HG02943 (cell line): Measurements from ENCODE around the gene RECK.
"Not testable (repeated sequence)": the region's sequence is repeated elsewhere in the genome, so short reads cannot be mapped to it uniquely, and the experiment has no call there.

Experiments used
- ATAC-seq: cut with Tn5 transposase; IDR thresholded peaks from one replicate; pipeline ENCODE4 v1.9.1; 2021; ENCODE audit warnings: mild to moderate bottlenecking, low read depth, moderate library complexity; ENCODE audit not compliant: unreplicated experiment

Gene RECK

DNA sequence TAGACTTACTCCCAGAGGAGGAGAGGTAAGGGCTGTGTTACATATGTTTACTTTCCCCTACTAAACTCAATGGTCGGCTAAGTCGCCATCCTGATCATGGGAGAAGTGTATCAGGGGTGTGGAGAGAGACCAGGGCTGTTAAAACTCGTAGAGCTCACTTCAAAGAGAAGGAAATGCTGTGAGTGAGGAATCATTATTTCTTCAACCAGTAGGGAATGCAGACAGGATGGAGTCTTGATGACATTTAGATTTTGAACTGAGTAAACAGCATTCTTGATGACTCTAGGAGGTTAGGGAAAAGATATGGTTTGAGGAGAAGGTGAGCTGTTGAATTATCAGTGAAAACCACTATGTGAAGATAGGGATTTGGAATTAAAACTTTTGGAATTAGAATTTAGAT is 17.3 kb downstream of the RECK start:
- ATAC-seq, result no peak

DNA sequence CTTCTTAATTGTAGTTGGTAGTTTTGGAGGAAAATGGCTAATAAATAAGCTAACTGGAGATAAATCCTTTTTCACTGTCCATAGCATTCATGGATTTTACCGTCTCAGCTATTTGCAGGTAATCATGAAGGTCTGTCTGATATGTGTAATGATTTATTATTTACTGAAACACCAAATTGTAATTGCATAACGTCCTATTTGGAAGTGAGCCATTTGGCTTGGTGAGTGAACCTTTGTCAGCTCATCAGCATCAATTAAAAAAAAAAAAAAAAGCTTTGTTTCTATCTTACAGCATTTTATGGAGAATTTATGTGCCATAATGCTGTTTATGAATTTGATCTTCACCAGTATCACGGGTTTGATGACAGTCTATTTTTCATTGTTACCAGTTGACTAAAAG is 20.2 kb downstream of the RECK start:
- no peak for ATAC-seq

DNA sequence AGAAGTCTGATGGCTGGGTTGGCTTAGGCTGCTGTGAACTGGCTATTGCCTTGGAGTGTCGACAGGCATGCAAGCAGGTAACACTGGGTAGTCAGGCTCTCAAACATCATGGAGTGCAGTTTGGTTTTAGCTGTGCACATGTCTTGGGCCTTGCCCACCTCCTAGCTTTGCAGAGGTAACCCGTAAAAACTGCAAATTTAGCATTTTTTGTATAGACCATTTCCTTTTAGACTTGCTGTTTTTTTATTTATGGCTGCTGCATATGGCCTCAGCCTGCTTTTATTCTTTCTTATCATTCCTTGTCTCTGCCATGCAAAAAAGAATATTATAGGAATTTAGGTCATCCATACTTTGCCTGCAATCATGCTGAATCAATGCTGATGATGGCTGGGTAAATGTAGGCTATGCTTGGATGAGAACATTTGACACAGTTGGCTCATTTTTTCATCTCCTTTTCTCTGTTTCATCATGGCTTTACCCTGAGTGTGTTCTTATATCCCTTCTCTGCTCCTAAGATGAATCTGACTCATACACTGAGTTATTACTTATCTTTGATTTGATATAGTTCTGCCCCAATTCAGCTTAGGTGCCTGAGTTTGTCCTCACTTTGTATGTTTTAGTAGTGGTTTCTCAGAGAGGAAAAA is 27.2 kb downstream of the RECK start:
- ATAC-seq, result no peak

DNA sequence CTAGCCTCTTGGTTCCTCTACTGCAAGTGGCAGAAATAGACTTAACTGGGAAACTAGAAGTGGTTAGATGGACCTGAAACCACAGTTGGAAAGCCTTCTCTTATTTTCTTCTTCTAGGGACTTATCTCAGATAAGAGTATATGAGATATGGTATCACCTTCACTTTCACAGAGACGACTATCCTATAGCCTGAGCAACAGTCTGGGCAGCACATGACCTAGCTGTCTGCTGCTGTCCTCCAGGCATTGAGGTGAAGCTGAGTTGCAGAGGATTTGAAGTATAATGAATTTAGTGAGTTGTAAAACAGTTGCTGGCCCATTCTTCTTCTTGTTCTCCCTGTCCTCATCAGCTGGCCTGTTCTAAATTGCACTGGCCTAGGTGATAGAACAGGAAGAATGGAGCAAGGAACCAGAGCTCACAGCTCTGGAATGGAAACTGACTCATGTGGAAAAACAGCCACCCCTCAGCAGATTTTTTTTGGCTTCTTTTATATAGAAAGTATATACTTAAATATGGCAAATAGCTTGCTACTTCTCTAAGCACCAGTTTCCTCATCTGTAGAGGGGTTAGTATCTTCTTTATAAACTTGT is 27.8 kb downstream of the RECK start:
- ATAC-seq, result no peak

DNA sequence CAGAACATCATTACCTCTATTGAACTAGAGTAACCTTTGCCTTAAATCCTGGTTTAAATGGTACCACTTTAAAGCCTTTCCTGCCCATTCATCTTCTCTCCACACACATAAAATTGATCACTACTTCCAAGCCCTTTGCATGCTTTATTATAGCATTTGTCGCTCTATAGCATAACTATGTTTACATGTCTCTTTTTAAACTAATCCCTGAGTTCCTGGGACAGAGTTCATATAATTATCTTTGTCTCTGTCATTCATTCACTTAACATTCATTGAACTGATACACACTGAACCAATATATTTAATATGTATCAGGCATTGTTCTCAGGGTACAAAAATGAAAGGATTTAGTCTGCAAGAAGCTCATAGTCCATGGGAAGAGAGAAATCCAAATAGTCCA is 37.3 kb downstream of the RECK start:
- ATAC-seq, result no peak

DNA sequence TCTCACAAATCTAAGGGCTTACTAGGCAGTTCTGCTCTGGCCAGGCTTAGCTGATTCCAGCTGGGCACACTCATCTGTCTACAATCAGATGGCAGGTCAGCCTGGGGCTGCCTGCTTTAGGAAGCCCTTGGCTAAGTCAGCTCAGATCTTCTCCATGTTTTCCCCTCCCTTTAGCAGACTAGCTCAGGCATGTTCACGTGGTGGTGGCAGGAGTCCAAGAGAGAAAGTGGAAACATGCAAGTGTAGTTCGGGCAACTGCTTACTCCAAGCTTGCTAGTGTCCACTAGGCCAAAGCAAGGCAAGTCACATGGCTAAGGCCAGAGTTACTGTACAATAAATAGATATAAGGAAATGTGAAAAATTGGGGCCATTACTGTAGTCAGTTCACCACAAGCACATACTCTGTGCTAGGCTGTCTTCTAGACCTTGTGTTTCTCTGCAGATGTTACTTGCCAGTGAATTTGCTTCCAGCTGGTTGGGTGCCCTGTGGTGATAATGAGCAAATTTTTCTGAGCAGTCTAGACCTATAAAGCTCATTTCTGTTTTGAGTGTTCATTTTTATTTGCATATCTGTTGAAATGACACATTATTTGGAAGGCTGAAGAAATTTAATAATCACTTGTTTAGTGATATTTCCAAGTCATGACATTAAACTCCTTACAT is 38.3 kb downstream of the RECK start:
- no peak for ATAC-seq

DNA sequence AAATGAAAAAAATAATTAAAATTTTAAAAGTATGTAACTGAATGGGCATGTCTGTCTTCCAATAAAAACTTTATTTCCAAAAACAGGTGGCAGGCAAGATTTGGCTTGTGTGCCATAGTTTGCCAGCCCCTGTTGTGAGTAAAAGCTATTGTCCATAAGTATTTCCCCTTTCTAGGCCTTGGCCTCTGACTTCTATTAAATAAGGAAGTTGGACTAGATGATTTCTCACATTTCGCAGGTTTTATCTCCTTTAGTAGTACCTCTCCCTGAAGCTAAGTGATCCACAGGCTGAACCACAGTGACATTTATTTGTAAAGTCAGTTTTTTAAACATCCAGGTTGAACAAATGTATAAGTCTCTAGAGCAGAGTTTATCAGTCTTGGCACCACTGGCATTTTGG is 41.3 kb downstream of the RECK start:
- no peak for ATAC-seq

DNA sequence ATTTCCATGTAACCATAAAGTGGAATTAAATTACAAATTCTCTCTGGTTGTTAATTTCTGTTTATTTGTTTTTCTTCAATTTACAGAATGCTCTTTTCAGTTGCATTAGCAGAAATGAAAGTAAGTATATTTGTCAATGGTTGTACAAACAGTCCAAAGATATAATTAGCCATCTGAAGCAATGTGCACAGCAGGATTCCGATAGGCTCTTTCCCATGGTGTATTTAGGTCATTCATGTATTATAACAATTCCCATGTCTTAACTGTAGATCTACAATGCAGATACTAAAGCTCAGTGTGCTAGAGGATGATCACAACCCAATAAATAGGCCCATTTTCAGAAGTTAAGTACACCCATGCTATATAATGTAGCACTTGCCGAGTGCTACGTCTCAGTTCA is 43.8 kb downstream of the RECK start:
- ATAC-seq, result no peak

DNA sequence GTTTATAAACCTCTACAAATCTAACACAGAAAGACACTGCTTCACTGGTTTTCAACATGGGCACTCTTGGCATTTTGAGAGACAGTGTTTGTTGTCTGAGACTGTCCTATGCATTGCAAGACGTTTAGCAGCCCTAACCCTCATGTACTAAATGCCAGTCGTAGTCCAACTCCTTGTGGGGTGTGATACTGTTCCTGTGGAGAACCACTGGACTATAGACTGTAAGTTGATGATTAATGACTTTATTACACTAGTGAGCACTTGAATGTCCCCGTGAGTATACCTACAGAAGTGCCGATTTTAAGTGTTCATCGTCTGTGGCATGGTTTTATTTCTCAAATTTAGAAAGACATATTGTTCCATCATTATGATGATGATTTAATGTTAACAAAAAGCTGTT is 46.2 kb downstream of the RECK start:
- ATAC-seq, result no peak

DNA sequence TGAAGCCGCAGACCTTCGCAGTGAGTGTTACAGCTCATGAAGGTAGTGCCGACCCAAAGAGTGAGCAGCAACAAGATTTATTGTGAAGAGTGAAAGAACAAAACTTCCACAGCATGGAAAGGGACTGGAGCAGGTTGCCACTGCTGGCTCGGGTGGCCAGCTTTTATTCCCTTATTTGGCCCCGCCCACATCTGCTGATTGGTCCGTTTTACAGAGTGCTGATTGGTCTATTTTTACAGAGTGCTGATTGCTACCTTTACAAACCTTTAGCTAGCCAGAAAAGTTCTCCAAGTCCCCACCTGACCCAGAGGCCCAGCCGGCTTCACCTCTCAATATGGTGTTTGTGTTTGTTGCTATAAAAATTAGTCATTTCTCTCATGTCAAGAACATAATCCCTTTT is 49.7 kb downstream of the RECK start:
- ATAC-seq, result no peak

DNA sequence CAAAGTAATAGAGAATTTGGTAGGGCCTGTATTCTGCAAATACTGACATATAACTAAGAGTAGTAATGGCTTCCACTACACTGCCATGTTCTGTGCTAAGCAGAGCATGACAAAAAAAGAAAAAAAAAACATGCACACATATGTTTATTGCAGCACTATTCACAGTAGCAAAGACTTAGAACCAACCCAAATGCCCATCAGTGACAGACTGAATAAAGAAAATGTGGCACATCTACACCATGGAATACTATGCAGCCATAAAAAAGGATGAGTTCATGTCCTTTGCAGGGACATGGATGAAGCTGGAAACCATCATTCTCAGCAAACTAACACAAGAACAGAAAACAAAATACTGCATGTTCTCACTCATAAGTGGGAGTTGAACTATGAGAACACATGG is 50.3 kb downstream of the RECK start:
- not testable (repeated sequence) for ATAC-seq

DNA sequence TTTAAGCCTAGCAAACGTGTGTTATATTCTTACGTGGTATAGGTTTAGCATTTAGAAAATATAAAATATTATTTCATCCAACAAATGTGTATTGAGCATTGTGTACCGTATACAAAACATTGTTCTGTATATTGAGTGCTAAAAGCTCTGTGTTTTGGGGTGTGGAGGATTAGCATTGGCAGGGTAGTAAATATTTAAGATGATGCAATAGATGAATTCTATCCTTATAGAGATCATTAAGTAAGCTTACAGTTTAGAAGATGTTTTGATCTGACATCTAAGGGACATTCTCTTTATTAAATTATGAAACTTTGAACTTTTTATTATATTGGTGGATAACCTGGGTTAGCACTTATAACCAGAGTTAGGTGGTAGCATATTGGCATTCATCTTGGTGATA is 51.3 kb downstream of the RECK start:
- no peak for ATAC-seq

DNA sequence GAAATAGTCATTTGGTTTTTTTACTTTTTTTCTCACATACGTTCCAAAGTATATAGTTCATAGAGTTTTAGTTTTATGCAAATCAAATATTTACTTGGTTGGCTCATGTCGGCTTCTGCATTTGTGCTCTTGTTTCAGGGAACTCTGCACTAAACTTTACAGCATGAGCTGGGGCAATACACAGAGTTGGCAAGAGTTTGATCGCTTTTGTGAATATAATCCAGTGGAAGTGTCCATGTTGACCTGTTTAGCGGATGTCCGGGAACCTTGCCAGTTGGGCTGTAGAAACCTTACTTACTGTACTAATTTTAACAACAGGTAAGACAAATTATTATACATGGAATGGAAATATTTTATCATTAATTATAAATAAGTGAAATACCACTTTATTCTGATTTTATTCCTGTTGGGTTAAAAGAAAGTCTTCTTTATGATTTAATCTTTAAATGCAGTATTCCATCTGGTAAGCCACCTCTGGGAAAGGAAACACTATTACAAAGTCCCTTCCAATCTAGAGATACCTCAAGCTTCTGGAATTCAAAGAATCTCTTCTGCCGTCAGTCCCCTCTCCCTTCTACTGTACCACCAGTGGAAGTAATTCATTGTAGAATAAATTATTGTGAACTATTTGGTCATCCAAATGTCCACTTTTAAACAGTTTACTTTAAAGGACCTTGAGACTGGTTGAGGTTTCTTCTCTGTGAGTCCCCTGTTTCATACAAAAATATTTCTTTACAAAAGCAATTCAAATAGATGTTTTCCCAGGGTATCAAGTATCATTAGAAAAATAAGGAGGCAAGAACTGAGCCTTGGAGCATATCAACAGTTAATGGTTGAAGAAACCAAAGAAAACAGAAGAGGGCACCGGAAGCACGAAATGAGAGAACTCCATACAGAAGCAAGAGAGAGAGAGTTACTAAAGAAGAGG is 54.6 kb downstream of the RECK start:
- ATAC-seq, result no peak

DNA sequence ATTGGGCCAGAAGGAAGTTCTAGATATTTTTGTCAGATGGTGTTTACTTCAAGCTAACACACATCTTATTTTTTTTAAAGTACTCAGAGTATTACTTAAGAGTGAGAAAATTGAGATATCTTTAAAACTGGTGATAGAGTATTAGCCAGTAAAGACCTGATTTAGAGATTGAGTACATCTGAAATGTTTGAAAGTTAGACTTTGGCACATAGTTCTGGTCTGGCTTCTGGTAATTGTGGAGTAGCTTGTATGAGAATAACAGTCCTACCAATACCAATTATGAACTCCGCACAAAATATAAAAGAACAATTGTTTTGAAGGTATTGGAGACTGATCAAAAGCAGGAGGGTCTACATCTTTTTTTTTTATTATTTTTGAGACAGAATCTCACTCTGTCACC is 55.3 kb downstream of the RECK start:
- ATAC-seq, result no peak

DNA sequence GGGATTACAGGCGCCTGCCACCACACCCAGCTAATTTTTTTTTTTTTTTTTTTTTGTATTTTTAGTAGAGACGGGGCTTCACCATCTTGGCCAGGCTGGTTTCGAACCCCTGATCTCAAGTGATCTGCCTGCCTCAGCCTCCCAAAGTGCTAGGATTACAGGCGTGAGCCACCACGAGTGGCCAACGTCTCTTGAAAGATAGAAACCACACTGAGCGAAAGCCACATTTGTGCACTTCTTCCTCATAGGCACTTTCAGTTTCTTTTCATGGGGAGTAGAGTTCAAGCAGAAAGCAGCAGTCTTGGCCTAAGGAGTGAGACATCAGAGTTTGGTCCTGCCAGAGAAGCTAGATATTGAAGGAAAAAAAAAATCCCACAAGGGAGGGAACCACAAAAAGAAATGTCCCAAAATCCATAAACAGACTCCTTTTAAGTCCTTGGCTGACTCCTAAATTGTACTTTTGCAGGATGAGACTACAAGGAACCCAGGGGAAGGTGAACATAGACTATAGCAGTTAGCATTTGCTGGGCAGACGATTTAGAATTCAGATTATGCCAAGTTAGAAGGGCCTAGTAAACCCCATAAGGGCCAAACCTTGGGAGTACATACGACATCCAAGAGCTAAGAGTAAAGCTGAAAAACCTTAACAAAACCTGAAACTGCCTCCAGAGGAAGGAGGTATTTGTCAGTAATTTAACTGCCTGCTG is 55.9 kb downstream of the RECK start:
- no peak for ATAC-seq

DNA sequence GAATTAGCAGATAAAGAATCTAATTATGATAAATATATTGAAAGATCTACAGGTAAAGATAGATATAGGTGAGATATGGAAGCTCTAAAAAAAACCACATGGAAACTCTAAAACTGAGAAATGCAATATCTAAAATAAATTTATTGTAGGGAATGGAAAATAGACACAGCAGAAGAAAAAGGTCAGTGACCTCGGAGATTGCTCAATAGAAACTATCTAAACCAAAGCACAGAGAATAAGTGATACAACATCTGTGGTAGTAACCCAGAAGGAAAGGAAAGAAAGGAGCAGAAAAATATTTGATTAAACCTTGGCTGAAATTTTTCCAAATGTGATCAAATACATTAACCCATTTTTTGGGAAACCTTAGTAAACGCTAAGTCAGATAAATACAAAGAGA is 56.7 kb downstream of the RECK start:
- ATAC-seq, result no peak

DNA sequence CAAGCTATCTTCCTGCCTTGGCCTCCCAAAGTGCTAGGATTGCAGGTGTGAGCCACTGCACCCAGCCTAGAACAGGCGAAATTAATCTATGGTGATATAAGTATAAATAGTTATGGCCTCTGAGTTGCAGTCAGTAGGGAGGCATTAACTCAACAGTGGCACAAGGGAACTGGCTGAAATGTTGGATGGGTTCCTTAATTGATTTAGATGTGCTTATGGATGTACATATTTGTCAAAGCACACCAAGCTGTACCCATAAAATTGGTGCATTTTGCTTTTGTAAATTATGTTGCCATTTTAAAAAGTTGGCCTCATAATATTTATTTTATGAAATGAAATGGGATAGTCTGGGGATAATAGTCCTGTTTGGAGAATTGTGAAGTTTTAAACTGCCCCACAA is 63.0 kb downstream of the RECK start:
- no peak for ATAC-seq

DNA sequence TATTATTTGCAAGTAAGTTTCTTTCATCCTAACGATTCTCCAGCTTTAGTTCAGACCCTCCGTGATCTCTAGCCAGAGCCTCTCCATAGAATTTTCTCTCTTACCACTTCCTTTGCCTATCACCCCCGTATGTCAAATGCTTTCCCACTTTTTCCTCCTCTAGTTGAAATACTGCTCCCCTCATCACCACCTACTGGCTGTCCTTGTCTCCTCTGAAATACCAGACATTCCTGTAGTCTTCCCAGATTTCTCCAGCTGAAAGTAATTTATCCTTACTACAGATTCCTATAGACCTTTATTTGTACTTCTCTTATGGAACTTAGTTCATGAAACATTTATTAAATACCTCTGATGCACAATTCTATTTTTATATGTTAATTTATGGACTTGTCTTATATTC is 63.8 kb downstream of the RECK start:
- ATAC-seq, result no peak

DNA sequence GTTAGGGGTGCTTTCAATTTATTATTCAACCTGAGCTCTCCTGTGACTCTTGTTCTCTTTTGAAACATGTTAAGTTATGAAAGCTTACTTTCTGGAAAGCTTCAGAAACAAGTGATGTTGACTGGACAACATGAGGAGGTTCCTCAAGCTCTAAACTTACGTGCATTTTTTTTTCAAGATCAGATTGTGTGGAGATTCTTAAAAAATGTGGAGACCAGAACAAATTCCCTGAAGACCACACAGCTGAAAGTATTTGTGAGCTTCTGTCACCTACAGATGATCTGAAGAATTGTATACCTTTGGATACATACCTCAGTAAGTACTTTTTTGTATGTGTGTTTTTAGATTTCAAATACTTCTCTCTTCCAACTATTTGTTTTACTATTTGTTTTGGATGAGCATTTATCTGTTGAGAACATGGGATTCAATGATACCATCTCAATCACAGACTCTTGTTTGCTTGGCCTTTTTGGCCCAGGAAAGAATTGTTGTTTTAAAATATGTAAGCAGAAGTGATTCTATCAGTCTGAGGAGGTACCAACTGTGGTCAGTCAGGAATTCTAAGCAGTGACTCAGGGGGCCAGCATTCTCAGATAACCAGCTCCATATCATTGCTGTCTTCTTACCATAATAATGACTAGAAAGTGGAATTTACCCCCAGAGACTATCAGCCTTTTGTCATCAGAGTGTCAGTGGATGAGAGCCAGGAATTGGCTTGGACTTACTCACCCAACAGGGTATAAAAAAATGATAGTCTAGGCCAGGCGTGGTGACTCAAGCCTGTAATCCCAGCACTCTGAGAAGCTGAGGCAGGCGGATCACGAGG is 65.4 kb downstream of the RECK start:
- no peak for ATAC-seq
